B cell (primary cell): ENCODE results near the gene C20orf173. TPM values are rescaled to one million over a fixed set of nuclear protein-coding genes. Genes with fewer than 3 reads are reported as not detected.

Experiments
- ATAC-seq: fragments of 200-7000 bp; cut with Tn5 transposase; one replicate; pipeline ENCODE4 v1.10.0; 2021; ENCODE audit warnings: low read depth, mild to moderate bottlenecking, moderate number of reproducible peaks, moderate library complexity
- CTCF ChIA-PET: fragments of 350-600 bp; sonication (Branson Sonifier 250); formaldehyde crosslinking; loops from one replicate; lab custom pipeline; 2021; ENCODE audit warnings: antibody characterized with exemption, inconsistent platforms; lab: Charles Lee
- POLR2A ChIA-PET: fragments of 350-600 bp; sonication (Branson Sonifier 250); formaldehyde crosslinking; loops from one replicate; lab custom pipeline; 2021; ENCODE audit warnings: antibody characterized with exemption; lab: Charles Lee
- DNase-seq: peaks from one replicate; pipeline ENCODE4 v3.0.0; 2013
- H2AFZ ChIP-seq: 2 replicates; pipeline ENCODE4 v1.6.1; 2012; ENCODE audit warnings: mild to moderate bottlenecking, low read depth, low read length; ENCODE audit not compliant: insufficient read depth, poor library complexity, severe bottlenecking
- H3K27ac ChIP-seq, 2 donors: 1 replicate in 1 of 2; 2 replicates in 1 of 2; pipeline ENCODE4 v1.5.1; 2012 to 2013; ENCODE audit warnings: low read length in 2 of 2, mild to moderate bottlenecking in 2 of 2, moderate library complexity in 1 of 2
- H3K27me3 ChIP-seq, 4 experiments: fragments of 200-600 bp in 1 of 4; sonication (generic) in 1 of 4; replicated peaks in 1 of 4; 1 replicate in 2 of 4; 2 replicates in 2 of 4; pipeline versions ENCODE4 v1.6.1 to v1.7.0; 2013 to 2016; ENCODE audit warnings: low read length in 3 of 4, mild to moderate bottlenecking in 2 of 4, mixed read lengths in 1 of 4, moderate library complexity in 1 of 4; ENCODE audit not compliant: insufficient read depth in 4 of 4, control insufficient read depth in 3 of 4; ENCODE audit errors: control extremely low read depth in 1 of 4
- H3K36me3 ChIP-seq, 2 experiments: replicated peaks in 1 of 2; 1 replicate in 1 of 2; 2 replicates in 1 of 2; pipeline versions ENCODE4 v1.6.1 to v1.7.1; 2013; ENCODE audit warnings: low read length in 1 of 2; ENCODE audit not compliant: insufficient read depth in 2 of 2, control insufficient read depth in 1 of 2; ENCODE audit errors: control extremely low read depth in 1 of 2, extremely low read depth in 1 of 2
- H3K4me1 ChIP-seq, 2 donors: fragments of 200-600 bp in 1 of 2; sonication (generic) in 1 of 2; 1 replicate in 1 of 2; 2 replicates in 1 of 2; pipeline versions ENCODE4 v1.5.1 to v1.6.1; 2013 to 2017; ENCODE audit warnings: low read length in 2 of 2; ENCODE audit not compliant: control insufficient read depth in 2 of 2, insufficient read depth in 2 of 2
- H3K4me2 ChIP-seq: replicated peaks from 2 replicates; pipeline ENCODE3; 2012; ENCODE audit warnings: mild to moderate bottlenecking, low read depth, low read length; ENCODE audit not compliant: poor library complexity, severe bottlenecking
- H3K4me3 ChIP-seq, 5 experiments: fragments of 200-600 bp in 1 of 5; sonication (generic) in 1 of 5; 1 replicate in 3 of 5; 2 replicates in 2 of 5; pipeline versions ENCODE4 v1.5.1 to v1.7.0; 2011 to 2016; ENCODE audit warnings: low read length in 4 of 5, mild to moderate bottlenecking in 4 of 5, low read depth in 2 of 5, control low read depth in 1 of 5, moderate library complexity in 1 of 5; ENCODE audit not compliant: insufficient read depth in 1 of 5; ENCODE audit errors: control extremely low read depth in 1 of 5, extremely low read depth in 1 of 5
- H3K79me2 ChIP-seq: fragments of 200-600 bp; sonication (generic); one replicate; pipeline ENCODE4 v1.6.0; 2016; ENCODE audit warnings: low read length; ENCODE audit not compliant: control insufficient read depth, insufficient read depth
- H3K9ac ChIP-seq: fragments of 200-600 bp; sonication (generic); 2 replicates; pipeline ENCODE4 v1.6.1; 2017; ENCODE audit warnings: mild to moderate bottlenecking, low read length, moderate library complexity
- H3K9me3 ChIP-seq, 3 donors: one replicate each; pipeline versions ENCODE4 v1.6.1 to v1.7.1; 2013; ENCODE audit warnings: low read length in 2 of 3; ENCODE audit not compliant: control insufficient read depth in 2 of 3, insufficient read depth in 1 of 3; ENCODE audit errors: control extremely low read depth in 1 of 3
- H4K20me1 ChIP-seq: 2 replicates; pipeline ENCODE4 v1.6.0; 2012; ENCODE audit warnings: mild to moderate bottlenecking, low read length; ENCODE audit not compliant: insufficient read depth, control insufficient read depth, poor library complexity, severe bottlenecking
- H3K27ac Mint-ChIP-seq: one replicate; pipeline ENCODE4 v1.8.0; 2021; ENCODE audit warnings: mixed read lengths
- H3K27me3 Mint-ChIP-seq: one replicate; pipeline ENCODE4 v1.8.0; 2021; ENCODE audit warnings: mixed read lengths
- H3K4me1 Mint-ChIP-seq: one replicate; pipeline ENCODE4 v1.8.0; 2021; ENCODE audit warnings: mixed read lengths
- H3K4me3 Mint-ChIP-seq: one replicate; pipeline ENCODE4 v1.8.0; 2021; ENCODE audit warnings: mixed read lengths
- H3K9me3 Mint-ChIP-seq: one replicate; pipeline ENCODE4 v1.8.0; 2022; ENCODE audit warnings: mixed read lengths; ENCODE audit not compliant: insufficient read depth
- CTCF ChIP-seq: fragments of 200-600 bp; IDR thresholded peaks from one replicate; pipeline ENCODE4 v1.8.0; 2022; ENCODE audit warnings: antibody characterized with exemption, mild to moderate bottlenecking
- EZH2 ChIP-seq: IDR thresholded peaks from 2 replicates; pipeline ENCODE4 v1.6.1; 2012; ENCODE audit warnings: borderline replicate concordance, low read depth, mild to moderate bottlenecking, moderate library complexity, low read length; ENCODE audit not compliant: insufficient read depth, poor library complexity, severe bottlenecking
- WGBS: methylation state at CpG from one replicate; pipeline ENCODE4 v1.1.5; 2013; ENCODE audit warnings: missing lambda C conversion rate; ENCODE audit not compliant: insufficient coverage; 5-methylcytosine and 5-hydroxymethylcytosine counted together
- intact Hi-C: fragments of 100-400 bp; cut with micrococcal nuclease; formaldehyde crosslinking; loops from one replicate; pipeline ENCODE4 v1.10.0; 2022
- polyA plus RNA-seq: library from polyadenylated mRNA; depleted of rRNA; stranded (reverse); fragments of >200 nt; gene quantifications from 2 replicates; pipeline ENCODE4 v1.2.3, GENCODE V29; 2012
- total RNA-seq, 2 donors: library from RNA; stranded (reverse); fragments of 120-200 nt in 1 of 2; gene quantifications; 1 replicate in 1 of 2; 2 replicates in 1 of 2; pipeline versions ENCODE4 v1.2.3 to v1.2.4, GENCODE V29; 2013 to 2022

Gene C20orf173
- total and polyA plus RNA-seq, 2 donors (not counting 1 experiment from before 2014, with no cell fraction given) = not detected

GRCh38 chr20:35560105-35560511 is 30.7 kb upstream of the C20orf173 start:
- no peaks in the 10 kb centered on the region for H3K27me3 ChIP-seq
- 88% methylated on average over 12 of the region's 18 CpGs for WGBS
- no peaks in the 10 kb centered on the region for H3K4me1 Mint-ChIP-seq
- no peak overlapping the region for H3K9ac ChIP-seq
- H3K4me1 ChIP-seq = no peaks in the 10 kb centered on the region
- H3K4me2 ChIP-seq = no peak overlapping the region
- H3K9me3 ChIP-seq = no peaks in the 10 kb centered on the region
- H3K9me3 Mint-ChIP-seq = no peaks in the 10 kb centered on the region
- no peak overlapping the region for H3K27ac ChIP-seq
- ATAC-seq = no peak
- no peaks in the 10 kb centered on the region for H3K79me2 ChIP-seq
- no peak overlapping the region for H3K4me3 ChIP-seq
- DNase-seq = no peak
- H3K4me3 Mint-ChIP-seq = no peak overlapping the region
- POLR2A ChIA-PET = interaction anchor here (0.6 kb wide), 1 partner anchor 839 kb away, joined by 3 read pairs; no protein-coding TSS in a partner anchor
- no peak overlapping the region for H3K27ac Mint-ChIP-seq
- H2AFZ ChIP-seq = no peak overlapping the region
- no peak for TF ChIP-seq CTCF
- TF ChIP-seq EZH2 = no peak
- no peaks in the 10 kb centered on the region for H3K27me3 Mint-ChIP-seq
- H3K36me3 ChIP-seq = peaks cover 0 to 16% of the 10 kb centered on the region in 2 experiments
- CTCF ChIA-PET = no interaction called here
- no peaks in the 10 kb centered on the region for H4K20me1 ChIP-seq
- intact Hi-C loops = no loop called here

- Histone ChIP-seq H3K9me3 (no peaks in the 10 kb centered on the region), H3K79me2 (no peaks in the 10 kb centered on the region), H3K4me1 (no peaks in the 10 kb centered on the region), H2AFZ (no peak overlapping the region), H3K36me3 (peaks cover 0 to 20% of the 10 kb centered on the region in 2 experiments), H3K27ac (no peak overlapping the region), H4K20me1 (no peaks in the 10 kb centered on the region), H3K9ac (no peak overlapping the region), H3K4me2 (no peak overlapping the region), H3K27me3 (no peaks in the 10 kb centered on the region), H3K4me3 (no peak overlapping the region)
- ChIA-PET CTCF (no interaction called here), POLR2A (interaction anchor here (0.5 kb wide), 1 partner anchor 40 kb away, joined by 4 read pairs; no protein-coding TSS in a partner anchor)
- Mint-ChIP-seq H3K4me1 (no peaks in the 10 kb centered on the region), H3K27ac (no peak overlapping the region), H3K9me3 (no peaks in the 10 kb centered on the region), H3K4me3 (no peak overlapping the region), H3K27me3 (no peaks in the 10 kb centered on the region)
- TF ChIP-seq EZH2 (no peak), CTCF (no peak)
- ATAC-seq (no peak), DNase-seq (no peak)
- 94% methylated on average over 23 of the region's 24 CpGs for WGBS
- intact Hi-C loops = no loop called here
Measured at GRCh38 chr20:35559042-35559693, 29.7 kb upstream of the C20orf173 start.
